ENCODE data around the gene LSMEM2.
A peak's percentile ranks its signal among the peaks of the same experiment; 100 is the strongest.
"Not testable (repeated sequence)": the region's sequence is repeated elsewhere in the genome, so short reads cannot be mapped to it uniquely, and the experiment has no call there.

Gene LSMEM2

GRCh38 chr3:50266017-50266416 lies 12.9 kb upstream of the LSMEM2 start:
- no peak for DNase-seq

- DNase-seq = no peak
These were observed 12.1 kb upstream of the LSMEM2 start for GRCh38 chr3:50266836-50267235.

- DNase-seq = no peak
These were observed 11.5 kb upstream of the LSMEM2 start for GRCh38 chr3:50267280-50267913.

- no peak for DNase-seq
These were observed 10.6 kb upstream of the LSMEM2 start for GRCh38 chr3:50268276-50268675.

- DNase-seq = no peak
These were observed 10.0 kb upstream of the LSMEM2 start, which contains the start of gene SEMA3B for GRCh38 chr3:50268703-50269451. Gene SEMA3B (plus strand): TSS chr3:50269147. CDS start chr3:50269241, 94 bp downstream.

GRCh38 chr3:50269460-50269859 lies 9.4 kb upstream of the LSMEM2 start:
- DNase-seq = no peak

GRCh38 chr3:50269977-50270413 lies 8.9 kb upstream of the LSMEM2 start:
- DNase-seq = no peak

- DNase-seq = no peak
These were observed 8.3 kb upstream of the LSMEM2 start for GRCh38 chr3:50270422-50271224.

- no peak for DNase-seq
These were observed 7.5 kb upstream of the LSMEM2 start for GRCh38 chr3:50271314-50271936.

- DNase-seq = not testable (repeated sequence)
These were observed 6.4 kb upstream of the LSMEM2 start for GRCh38 chr3:50272538-50272910.

- peak; percentile 91 for DNase-seq
These were observed 5.8 kb upstream of the LSMEM2 start for GRCh38 chr3:50272911-50273688.

- no peak for DNase-seq
These were observed 5.2 kb upstream of the LSMEM2 start for GRCh38 chr3:50273689-50274065.

GRCh38 chr3:50274371-50275104 lies 4.3 kb upstream of the LSMEM2 start:
- peak; percentile 84 for DNase-seq

- no peak for DNase-seq
These were observed 3.5 kb upstream of the LSMEM2 start for GRCh38 chr3:50275141-50275995.

- no peak for DNase-seq
These were observed 2.7 kb upstream of the LSMEM2 start for GRCh38 chr3:50275996-50276761.

GRCh38 chr3:50276762-50277101 lies 2.2 kb upstream of the LSMEM2 start:
- DNase-seq = no peak

- no peak for DNase-seq
These were observed 586 bp upstream of the LSMEM2 start for GRCh38 chr3:50278123-50278879.

- no peak for DNase-seq
These were observed 549 bp downstream of the LSMEM2 start for GRCh38 chr3:50279255-50280016.

All from CD4-positive, alpha-beta T cell treated with Interleukin-17A for 4 hours (primary cell).